ENCODE measurements around the gene TAS2R42. TPM values are rescaled to one million over a fixed set of nuclear protein-coding genes. Genes with fewer than 3 reads are reported as not detected.

The TAS2R42 gene
- polyA plus RNA-seq, 1 donor from 2014 or later, result not detected

- H3K4me2 ChIP-seq (ENCODE audit: low read length), result no peak overlapping the region
- no peaks in the 10 kb centered on the region for H3K27me3 ChIP-seq (ENCODE audit: insufficient read depth, low read depth, low read length)
- H3K4me3 ChIP-seq (ENCODE audit: low read length), result no peak overlapping the region
- TF ChIP-seq, protein P1, sequence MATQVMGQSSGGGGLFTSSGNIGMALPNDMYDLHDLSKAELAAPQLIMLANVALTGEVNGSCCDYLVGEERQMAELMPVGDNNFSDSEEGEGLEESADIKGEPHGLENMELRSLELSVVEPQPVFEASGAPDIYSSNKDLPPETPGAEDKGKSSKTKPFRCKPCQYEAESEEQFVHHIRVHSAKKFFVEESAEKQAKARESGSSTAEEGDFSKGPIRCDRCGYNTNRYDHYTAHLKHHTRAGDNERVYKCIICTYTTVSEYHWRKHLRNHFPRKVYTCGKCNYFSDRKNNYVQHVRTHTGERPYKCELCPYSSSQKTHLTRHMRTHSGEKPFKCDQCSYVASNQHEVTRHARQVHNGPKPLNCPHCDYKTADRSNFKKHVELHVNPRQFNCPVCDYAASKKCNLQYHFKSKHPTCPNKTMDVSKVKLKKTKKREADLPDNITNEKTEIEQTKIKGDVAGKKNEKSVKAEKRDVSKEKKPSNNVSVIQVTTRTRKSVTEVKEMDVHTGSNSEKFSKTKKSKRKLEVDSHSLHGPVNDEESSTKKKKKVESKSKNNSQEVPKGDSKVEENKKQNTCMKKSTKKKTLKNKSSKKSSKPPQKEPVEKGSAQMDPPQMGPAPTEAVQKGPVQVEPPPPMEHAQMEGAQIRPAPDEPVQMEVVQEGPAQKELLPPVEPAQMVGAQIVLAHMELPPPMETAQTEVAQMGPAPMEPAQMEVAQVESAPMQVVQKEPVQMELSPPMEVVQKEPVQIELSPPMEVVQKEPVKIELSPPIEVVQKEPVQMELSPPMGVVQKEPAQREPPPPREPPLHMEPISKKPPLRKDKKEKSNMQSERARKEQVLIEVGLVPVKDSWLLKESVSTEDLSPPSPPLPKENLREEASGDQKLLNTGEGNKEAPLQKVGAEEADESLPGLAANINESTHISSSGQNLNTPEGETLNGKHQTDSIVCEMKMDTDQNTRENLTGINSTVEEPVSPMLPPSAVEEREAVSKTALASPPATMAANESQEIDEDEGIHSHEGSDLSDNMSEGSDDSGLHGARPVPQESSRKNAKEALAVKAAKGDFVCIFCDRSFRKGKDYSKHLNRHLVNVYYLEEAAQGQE (IDR thresholded peaks at IDR 0.05; ENCODE audit: borderline replicate concordance), result no peak
- no peak for TF ChIP-seq TAF1 (IDR thresholded peaks at IDR 0.05; ENCODE audit: low read depth)
- TF ChIP-seq EZH2 (IDR thresholded peaks at IDR 0.05; ENCODE audit: borderline replicate concordance, insufficient read depth, low read length, poor library complexity, severe bottlenecking), result no peak
- TF ChIP-seq SMC3 (conservative IDR thresholded peaks at IDR 0.05; ENCODE audit: poor library complexity), result no peak
- TF ChIP-seq RAD21 (conservative IDR thresholded peaks at IDR 0.05), result no peak
- TF ChIP-seq EP300 (conservative IDR thresholded peaks at IDR 0.05; ENCODE audit: poor library complexity, severe bottlenecking), result no peak
- TF ChIP-seq POLR2AphosphoS5 (IDR thresholded peaks at IDR 0.05), result no peak
- TF ChIP-seq MXI1 (conservative IDR thresholded peaks at IDR 0.05; ENCODE audit: poor library complexity, severe bottlenecking), result no peak
- TF ChIP-seq CTCF (IDR thresholded peaks at IDR 0.05; ENCODE audit: poor library complexity, severe bottlenecking), result no peak
- H3K9me2 ChIP-seq (ENCODE audit: insufficient read depth, low read length), result no peaks in the 10 kb centered on the region
- no peaks in the 10 kb centered on the region for H3F3A ChIP-seq (ENCODE audit: insufficient read depth, low read length, poor library complexity, severe bottlenecking)
- H3K9ac ChIP-seq (ENCODE audit: low read length), result no peak overlapping the region
- H3K9me3 ChIP-seq (ENCODE audit: low read length), result peaks cover 3% of the 10 kb centered on the region
- no peak overlapping the region for H2AFZ ChIP-seq (ENCODE audit: low read depth, low read length)
- H3K27ac ChIP-seq (ENCODE audit: low read length), result no peak overlapping the region
- no peaks in the 10 kb centered on the region for H4K20me1 ChIP-seq (ENCODE audit: insufficient read depth)
- peaks cover 11% of the 10 kb centered on the region for H3K36me3 ChIP-seq (ENCODE audit: insufficient read depth, low read length)
- peaks cover 87% of the 10 kb centered on the region for H3K79me2 ChIP-seq (replicated peaks; ENCODE audit: insufficient read depth, low read length)
These were observed 27.8 kb downstream of the TAS2R42 start for GRCh38 chr12:11158885-11159444.

GRCh38 chr12:11154400-11154925, 32.3 kb downstream of the TAS2R42 start:
- peaks cover 4% of the 10 kb centered on the region for H3K36me3 ChIP-seq (ENCODE audit: insufficient read depth, low read length)
- no peaks in the 10 kb centered on the region for H4K20me1 ChIP-seq (ENCODE audit: insufficient read depth)
- no peak overlapping the region for H3K4me2 ChIP-seq (ENCODE audit: low read length)
- no peak overlapping the region for H3K4me3 ChIP-seq (ENCODE audit: low read length)
- no peaks in the 10 kb centered on the region for H3F3A ChIP-seq (ENCODE audit: insufficient read depth, low read length, poor library complexity, severe bottlenecking)
- no peak overlapping the region for H3K27ac ChIP-seq (ENCODE audit: low read length)
- peaks cover 61% of the 10 kb centered on the region for H3K79me2 ChIP-seq (replicated peaks; ENCODE audit: insufficient read depth, low read length)
- H3K9ac ChIP-seq (ENCODE audit: low read length), result no peak overlapping the region
- no peak overlapping the region for H2AFZ ChIP-seq (ENCODE audit: low read depth, low read length)
- H3K9me3 ChIP-seq (ENCODE audit: low read length), result peaks cover 3% of the 10 kb centered on the region
- no peaks in the 10 kb centered on the region for H3K9me2 ChIP-seq (ENCODE audit: insufficient read depth, low read length)
- no peaks in the 10 kb centered on the region for H3K27me3 ChIP-seq (ENCODE audit: insufficient read depth, low read depth, low read length)
- no peak for TF ChIP-seq MXI1 (conservative IDR thresholded peaks at IDR 0.05; ENCODE audit: poor library complexity, severe bottlenecking)
- no peak for TF ChIP-seq TAF1 (IDR thresholded peaks at IDR 0.05; ENCODE audit: low read depth)

Data from neural cell (in vitro differentiated cells).